ENCODE measurements around the gene GPRIN2. TPM values are rescaled to one million over a fixed set of nuclear protein-coding genes. Genes with fewer than 3 reads are reported as not detected.

The GPRIN2 gene
- polyA plus RNA-seq, 2 donors, result 3.1 to 6.2 TPM

DNA sequence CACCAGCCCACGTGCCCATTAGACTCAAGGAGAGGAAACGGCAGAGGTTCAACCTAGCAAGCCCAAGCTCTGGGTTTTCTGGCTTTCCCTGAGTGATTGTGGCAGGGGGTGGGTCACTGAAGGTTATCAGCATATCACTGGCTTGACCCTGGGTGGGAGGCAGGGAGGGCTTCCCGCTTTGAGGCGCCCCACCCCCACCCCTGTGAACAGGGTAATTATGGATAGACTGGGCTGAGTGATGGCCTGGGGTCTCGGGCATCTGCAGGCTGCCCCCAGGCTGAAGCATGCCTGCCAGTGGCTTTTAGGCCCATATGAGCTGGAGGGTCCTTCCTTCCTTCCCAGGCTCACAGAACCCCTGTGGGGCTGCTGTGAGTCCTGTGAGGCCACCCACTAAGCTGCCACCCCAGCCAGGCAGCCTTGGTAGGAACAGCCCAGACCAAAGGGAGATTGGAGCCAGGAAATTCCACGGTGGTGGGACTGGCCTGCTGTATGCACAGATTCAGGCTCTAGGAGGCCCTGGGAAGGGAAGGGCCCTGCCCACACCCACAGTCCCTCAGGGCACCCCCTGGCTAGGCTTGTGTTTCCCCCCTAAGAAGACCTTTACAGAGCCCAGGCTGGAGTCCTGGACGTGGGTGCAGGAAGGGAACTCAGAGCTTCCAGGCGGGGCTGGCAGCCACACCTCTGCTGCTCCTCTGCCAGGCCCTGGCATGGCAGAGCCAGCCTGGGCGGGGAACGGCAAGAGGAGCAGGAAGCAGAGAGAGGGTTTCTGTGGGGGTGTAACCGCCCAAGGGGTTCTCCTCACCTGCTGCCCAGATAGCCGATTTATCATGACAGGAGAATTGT, 33.1 kb downstream of the GPRIN2 start:
- Histone ChIP-seq H3K4me3 (ENCODE audit: low read depth in 1 of 2, low read length in 2 of 2) (no peak overlapping the region), H3K27ac (ENCODE audit: low read depth in 2 of 2, low read length in 1 of 2) (peak overlapping the region; percentile 81 to 85), H3K4me1 (ENCODE audit: control insufficient read depth in 2 of 2, insufficient read depth in 2 of 2, low read length in 1 of 2) (peaks cover 11 to 19% of the 10 kb centered on the region in 2 donors), H3K9me3 (ENCODE audit: control insufficient read depth in 2 of 2, insufficient read depth in 1 of 2, low read depth in 1 of 2, low read length in 1 of 2) (no peaks in the 10 kb centered on the region), H3K36me3 (ENCODE audit: control insufficient read depth in 2 of 2, insufficient read depth in 2 of 2, low read length in 1 of 2) (no peaks in the 10 kb centered on the region), H3K27me3 (ENCODE audit: control insufficient read depth in 1 of 2, insufficient read depth in 2 of 2, low read length in 2 of 2) (no peaks in the 10 kb centered on the region)
- WGBS, 2 donors, result 44 to 50% methylated on average over 12 of the region's 12 CpGs

DNA sequence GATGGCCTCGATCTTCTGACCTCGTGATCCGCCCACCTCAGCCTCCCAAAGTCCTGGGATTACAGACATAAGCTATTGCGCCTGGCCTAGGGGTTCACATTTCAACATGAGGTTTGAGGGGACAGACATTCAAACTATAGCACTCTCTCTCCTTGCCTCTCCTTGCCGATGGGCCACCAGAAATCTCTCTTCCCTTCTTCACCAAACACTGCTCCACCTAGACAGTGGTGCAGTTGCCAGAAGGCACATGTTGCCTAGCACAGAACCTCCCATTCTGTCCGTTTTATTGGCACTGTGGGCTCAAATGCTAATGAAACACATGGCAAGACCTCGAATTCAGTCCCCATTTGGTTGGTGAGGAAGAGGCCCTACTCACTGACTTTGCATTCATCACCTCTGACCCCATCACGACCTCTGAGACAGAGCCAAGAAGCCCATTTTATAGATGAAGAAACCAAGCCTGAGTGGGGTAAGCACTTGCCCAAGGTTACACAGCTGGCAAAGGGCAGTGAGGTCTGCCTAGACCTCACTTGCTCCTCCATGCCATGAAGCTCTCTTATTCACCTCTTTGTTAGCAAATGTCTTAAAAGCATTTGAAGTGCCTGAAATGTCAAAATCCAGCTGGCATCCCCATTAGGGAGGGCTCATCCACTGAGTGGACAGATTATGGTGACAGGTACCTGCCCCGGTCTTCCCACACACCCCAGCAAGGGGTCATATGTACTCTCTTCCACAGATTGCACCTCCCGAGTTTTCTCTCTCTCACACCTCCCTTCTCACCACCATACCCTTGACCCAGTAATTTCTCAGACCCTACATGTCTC, 34.0 kb downstream of the GPRIN2 start:
- H3K4me3 ChIP-seq (ENCODE audit: low read depth in 1 of 2, low read length in 2 of 2), result no peak overlapping the region
- H3K36me3 ChIP-seq (ENCODE audit: control insufficient read depth in 2 of 2, insufficient read depth in 2 of 2, low read length in 1 of 2), result no peaks in the 10 kb centered on the region
- H3K27me3 ChIP-seq (ENCODE audit: control insufficient read depth in 1 of 2, insufficient read depth in 2 of 2, low read length in 2 of 2), result no peaks in the 10 kb centered on the region
- H3K4me1 ChIP-seq (ENCODE audit: control insufficient read depth in 2 of 2, insufficient read depth in 2 of 2, low read length in 1 of 2), result peaks cover 11 to 19% of the 10 kb centered on the region in 2 donors
- H3K27ac ChIP-seq (ENCODE audit: low read depth in 2 of 2, low read length in 1 of 2), result peak overlapping the region in 1 of 2 donors; percentile 85
- WGBS, 2 donors, result 88 to 89% methylated on average over 10 of the region's 10 CpGs
- H3K9me3 ChIP-seq (ENCODE audit: control insufficient read depth in 2 of 2, insufficient read depth in 1 of 2, low read depth in 1 of 2, low read length in 1 of 2), result no peaks in the 10 kb centered on the region

DNA sequence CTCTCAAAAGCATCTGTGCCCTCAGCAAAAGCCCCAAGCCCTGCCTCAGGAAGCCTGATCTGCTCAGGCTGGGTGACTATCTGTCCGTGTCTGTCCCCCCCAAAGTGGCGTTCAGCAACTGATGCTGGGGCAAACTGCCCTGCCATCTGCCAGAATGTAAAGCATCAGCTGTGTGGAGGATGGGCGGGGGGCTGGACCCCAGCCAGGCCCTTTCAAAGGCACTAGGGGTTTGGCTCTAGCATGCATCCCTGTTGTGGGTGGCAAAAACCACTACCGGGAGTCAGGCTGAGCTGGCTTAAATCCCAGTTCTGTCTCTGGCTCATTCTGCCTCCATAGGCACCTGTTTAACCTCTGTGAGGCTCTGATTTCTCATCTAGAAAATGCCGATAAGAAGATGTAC, 35.5 kb downstream of the GPRIN2 start:
- 39 to 48% methylated on average over 5 of the region's 5 CpGs for WGBS, 2 donors

DNA sequence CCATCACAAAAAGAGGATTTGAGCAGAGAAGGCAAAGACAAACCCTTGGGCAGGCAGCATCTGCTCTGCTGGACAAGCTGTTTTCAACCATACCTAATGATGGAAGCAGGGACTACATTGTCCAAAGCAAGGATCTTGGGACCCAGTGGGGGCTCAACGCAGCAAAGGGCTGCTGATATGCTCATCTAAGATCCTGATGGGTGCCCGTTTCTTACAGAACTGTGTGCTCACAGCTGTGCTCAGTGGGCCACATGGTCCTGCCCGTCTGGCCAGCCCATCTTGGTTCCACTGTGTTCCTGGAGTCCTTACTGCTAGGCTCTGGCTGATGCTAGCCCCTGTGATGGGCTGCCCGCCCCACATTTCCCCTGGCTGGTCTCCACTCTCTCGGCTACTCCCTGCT, 36.1 kb downstream of the GPRIN2 start:
- no peak overlapping the region for H3K4me3 ChIP-seq (ENCODE audit: low read depth in 1 of 2, low read length in 2 of 2)
- 85 to 86% methylated on average over 5 of the region's 5 CpGs for WGBS, 2 donors
- H3K36me3 ChIP-seq (ENCODE audit: control insufficient read depth in 2 of 2, insufficient read depth in 2 of 2, low read length in 1 of 2), result no peaks in the 10 kb centered on the region

More for the DNA sequence above, 35.5 kb downstream of the GPRIN2 start:
- H3K27me3 ChIP-seq (ENCODE audit: control insufficient read depth in 1 of 2, insufficient read depth in 2 of 2, low read length in 2 of 2), result no peaks in the 10 kb centered on the region
- H3K36me3 ChIP-seq (ENCODE audit: control insufficient read depth in 2 of 2, insufficient read depth in 2 of 2, low read length in 1 of 2), result no peaks in the 10 kb centered on the region
- H3K4me1 ChIP-seq (ENCODE audit: control insufficient read depth in 2 of 2, insufficient read depth in 2 of 2, low read length in 1 of 2), result peaks cover 11 to 14% of the 10 kb centered on the region in 2 donors
- H3K27ac ChIP-seq (ENCODE audit: low read depth in 2 of 2, low read length in 1 of 2), result no peak overlapping the region
- H3K9me3 ChIP-seq (ENCODE audit: control insufficient read depth in 2 of 2, insufficient read depth in 1 of 2, low read depth in 1 of 2, low read length in 1 of 2), result no peaks in the 10 kb centered on the region
- H3K4me3 ChIP-seq (ENCODE audit: low read depth in 1 of 2, low read length in 2 of 2), result no peak overlapping the region

DNA sequence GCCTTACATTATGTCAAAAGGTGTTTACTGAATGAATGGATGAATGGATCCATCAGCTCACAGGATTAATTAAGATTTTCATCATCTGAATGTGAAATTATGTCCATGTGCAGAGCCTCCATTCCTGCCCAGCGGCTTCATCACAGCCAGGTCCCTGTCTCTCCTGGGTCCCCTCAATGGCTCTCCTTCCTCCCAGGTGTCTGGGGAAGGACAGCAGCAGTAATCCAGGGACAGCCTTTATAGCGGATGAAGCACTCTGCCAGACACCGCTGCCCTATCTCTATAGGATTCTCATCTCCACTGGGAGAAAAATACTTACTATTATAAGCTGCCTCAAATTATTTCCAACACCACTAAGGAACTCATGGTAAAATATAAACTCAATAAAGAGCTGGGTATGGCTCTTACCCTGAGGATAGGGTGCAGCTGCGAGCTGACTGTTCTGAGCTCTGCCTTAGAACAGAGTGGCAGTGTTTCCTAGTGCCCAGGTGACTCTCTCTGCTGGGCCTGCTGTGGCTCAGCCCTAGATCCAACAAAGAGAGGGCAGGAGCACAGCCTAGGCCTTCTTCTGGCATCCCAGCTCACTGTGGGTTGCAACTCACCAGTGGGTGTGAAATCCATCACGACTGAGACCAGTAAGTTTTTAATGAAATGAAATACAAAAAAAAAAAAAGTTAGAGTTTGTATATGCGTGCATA, 38.3 kb downstream of the GPRIN2 start:
- Histone ChIP-seq H3K4me3 (ENCODE audit: low read depth in 1 of 2, low read length in 2 of 2) (no peak overlapping the region), H3K36me3 (ENCODE audit: control insufficient read depth in 2 of 2, insufficient read depth in 2 of 2, low read length in 1 of 2) (no peaks in the 10 kb centered on the region), H3K27ac (ENCODE audit: low read depth in 2 of 2, low read length in 1 of 2) (no peak overlapping the region), H3K4me1 (ENCODE audit: control insufficient read depth in 2 of 2, insufficient read depth in 2 of 2, low read length in 1 of 2) (peaks cover 7% of the 10 kb centered on the region in 2 donors), H3K27me3 (ENCODE audit: control insufficient read depth in 1 of 2, insufficient read depth in 2 of 2, low read length in 2 of 2) (no peaks in the 10 kb centered on the region), H3K9me3 (ENCODE audit: control insufficient read depth in 2 of 2, insufficient read depth in 1 of 2, low read depth in 1 of 2, low read length in 1 of 2) (no peaks in the 10 kb centered on the region)
- 87 to 88% methylated on average over 6 of the region's 6 CpGs for WGBS, 2 donors

More for the DNA sequence above, 36.1 kb downstream of the GPRIN2 start:
- Histone ChIP-seq H3K27me3 (ENCODE audit: control insufficient read depth in 1 of 2, insufficient read depth in 2 of 2, low read length in 2 of 2) (no peaks in the 10 kb centered on the region), H3K27ac (ENCODE audit: low read depth in 2 of 2, low read length in 1 of 2) (no peak overlapping the region), H3K9me3 (ENCODE audit: control insufficient read depth in 2 of 2, insufficient read depth in 1 of 2, low read depth in 1 of 2, low read length in 1 of 2) (no peaks in the 10 kb centered on the region), H3K4me1 (ENCODE audit: control insufficient read depth in 2 of 2, insufficient read depth in 2 of 2, low read length in 1 of 2) (peaks cover 11 to 13% of the 10 kb centered on the region in 2 donors)

DNA sequence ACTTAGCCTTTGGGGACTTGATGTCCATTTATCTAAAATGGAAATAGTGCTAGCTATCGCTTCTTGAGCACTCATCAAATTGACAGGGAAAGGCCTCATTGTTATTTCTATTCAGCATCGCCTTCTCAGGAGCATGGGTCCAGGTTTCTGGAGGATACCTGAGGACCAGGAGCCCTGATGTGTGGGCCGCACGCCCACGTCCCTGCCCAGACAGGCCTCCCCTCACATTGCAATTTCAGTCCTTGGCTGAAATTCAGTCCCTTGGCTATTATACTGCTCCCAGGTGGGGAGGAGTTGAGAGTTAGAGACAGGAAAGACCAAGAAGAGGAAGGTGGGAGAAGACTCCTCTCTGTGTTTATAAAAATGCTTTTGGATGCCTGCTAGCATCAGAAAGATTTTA, 38.9 kb downstream of the GPRIN2 start:
- no peaks in the 10 kb centered on the region for H3K36me3 ChIP-seq (ENCODE audit: control insufficient read depth in 2 of 2, insufficient read depth in 2 of 2, low read length in 1 of 2)
- no peaks in the 10 kb centered on the region for H3K27me3 ChIP-seq (ENCODE audit: control insufficient read depth in 1 of 2, insufficient read depth in 2 of 2, low read length in 2 of 2)
- H3K4me1 ChIP-seq (ENCODE audit: control insufficient read depth in 2 of 2, insufficient read depth in 2 of 2, low read length in 1 of 2), result peaks cover 3% of the 10 kb centered on the region in 2 donors
- WGBS, 2 donors, result 63 to 82% methylated on average over 5 of the region's 5 CpGs
- H3K9me3 ChIP-seq (ENCODE audit: control insufficient read depth in 2 of 2, insufficient read depth in 1 of 2, low read depth in 1 of 2, low read length in 1 of 2), result no peaks in the 10 kb centered on the region
- no peak overlapping the region for H3K27ac ChIP-seq (ENCODE audit: low read depth in 2 of 2, low read length in 1 of 2)
- no peak overlapping the region for H3K4me3 ChIP-seq (ENCODE audit: low read depth in 1 of 2, low read length in 2 of 2)

DNA sequence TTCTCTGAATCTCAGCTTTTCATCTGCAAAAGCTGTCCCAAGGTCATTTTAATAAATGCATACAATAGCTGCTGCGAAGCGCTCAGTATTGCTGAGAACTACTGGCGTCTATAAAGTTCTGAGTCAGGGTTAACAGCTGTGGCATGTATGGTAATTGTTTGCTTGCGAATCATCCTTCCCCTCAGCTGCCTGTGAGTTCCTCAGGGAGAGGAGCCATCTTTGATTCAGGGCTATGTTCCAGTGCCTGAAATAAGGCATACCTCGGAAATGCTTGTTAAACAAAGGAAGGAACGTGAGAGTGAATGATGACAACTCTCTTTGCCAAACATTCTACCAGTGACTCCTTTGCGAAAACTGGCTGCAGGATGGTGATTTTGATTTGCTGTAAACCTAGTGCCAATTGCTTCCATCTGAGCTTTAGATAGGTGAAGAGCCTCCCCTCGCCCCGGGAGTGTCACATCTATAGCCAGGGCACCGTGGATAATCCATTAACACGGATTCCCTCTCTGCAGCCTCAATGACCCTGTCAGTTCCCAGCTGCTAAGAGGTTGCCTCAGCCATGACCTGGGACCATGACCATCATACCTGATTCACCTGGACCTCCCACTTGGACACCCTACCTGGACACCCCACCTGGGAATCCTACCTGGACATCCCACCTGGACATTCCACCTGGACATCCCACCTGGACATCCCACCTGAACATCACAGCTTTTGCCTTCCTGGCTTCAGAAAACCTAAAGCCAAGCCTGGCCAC, 39.6 kb downstream of the GPRIN2 start:
- 52 to 58% methylated on average over 11 of the region's 11 CpGs for WGBS, 2 donors
- H3K4me3 ChIP-seq (ENCODE audit: low read depth in 1 of 2, low read length in 2 of 2), result no peak overlapping the region
- no peaks in the 10 kb centered on the region for H3K9me3 ChIP-seq (ENCODE audit: control insufficient read depth in 2 of 2, insufficient read depth in 1 of 2, low read depth in 1 of 2, low read length in 1 of 2)

DNA sequence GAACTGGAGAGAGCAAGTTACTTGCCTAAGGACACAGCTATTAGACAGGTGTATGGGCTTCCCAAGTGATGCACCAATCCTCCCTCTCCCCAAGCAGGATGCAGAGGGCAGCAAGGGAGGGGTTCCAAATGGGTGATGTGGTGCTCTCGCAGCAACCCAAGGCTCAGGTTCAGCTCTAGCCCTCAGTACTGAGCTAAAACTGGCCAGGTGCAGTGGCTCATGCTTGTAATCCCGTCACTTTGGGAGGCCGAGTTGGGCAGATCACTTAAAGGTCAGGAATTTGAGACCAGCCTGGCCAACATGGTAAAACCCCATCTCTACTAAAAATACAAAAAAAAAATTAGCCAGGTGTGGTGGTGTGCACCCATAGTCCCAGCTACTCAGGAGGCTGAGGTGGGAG, 40.7 kb downstream of the GPRIN2 start:
- H3K27ac ChIP-seq (ENCODE audit: low read depth in 2 of 2, low read length in 1 of 2), result no peak overlapping the region
- H3K36me3 ChIP-seq (ENCODE audit: control insufficient read depth in 2 of 2, insufficient read depth in 2 of 2, low read length in 1 of 2), result no peaks in the 10 kb centered on the region
- H3K27me3 ChIP-seq (ENCODE audit: control insufficient read depth in 1 of 2, insufficient read depth in 2 of 2, low read length in 2 of 2), result no peaks in the 10 kb centered on the region
- H3K9me3 ChIP-seq (ENCODE audit: control insufficient read depth in 2 of 2, insufficient read depth in 1 of 2, low read depth in 1 of 2, low read length in 1 of 2), result no peaks in the 10 kb centered on the region
- 85 to 88% methylated on average over 3 of the region's 3 CpGs for WGBS, 2 donors
- no peak overlapping the region for H3K4me3 ChIP-seq (ENCODE audit: low read depth in 1 of 2, low read length in 2 of 2)
- H3K4me1 ChIP-seq (ENCODE audit: control insufficient read depth in 2 of 2, insufficient read depth in 2 of 2, low read length in 1 of 2), result peaks cover 0 to 3% of the 10 kb centered on the region in 2 donors

More for the DNA sequence above, 39.6 kb downstream of the GPRIN2 start:
- no peak overlapping the region for H3K27ac ChIP-seq (ENCODE audit: low read depth in 2 of 2, low read length in 1 of 2)
- H3K4me1 ChIP-seq (ENCODE audit: control insufficient read depth in 2 of 2, insufficient read depth in 2 of 2, low read length in 1 of 2), result peaks cover 2 to 3% of the 10 kb centered on the region in 2 donors
- no peaks in the 10 kb centered on the region for H3K36me3 ChIP-seq (ENCODE audit: control insufficient read depth in 2 of 2, insufficient read depth in 2 of 2, low read length in 1 of 2)
- H3K27me3 ChIP-seq (ENCODE audit: control insufficient read depth in 1 of 2, insufficient read depth in 2 of 2, low read length in 2 of 2), result no peaks in the 10 kb centered on the region

DNA sequence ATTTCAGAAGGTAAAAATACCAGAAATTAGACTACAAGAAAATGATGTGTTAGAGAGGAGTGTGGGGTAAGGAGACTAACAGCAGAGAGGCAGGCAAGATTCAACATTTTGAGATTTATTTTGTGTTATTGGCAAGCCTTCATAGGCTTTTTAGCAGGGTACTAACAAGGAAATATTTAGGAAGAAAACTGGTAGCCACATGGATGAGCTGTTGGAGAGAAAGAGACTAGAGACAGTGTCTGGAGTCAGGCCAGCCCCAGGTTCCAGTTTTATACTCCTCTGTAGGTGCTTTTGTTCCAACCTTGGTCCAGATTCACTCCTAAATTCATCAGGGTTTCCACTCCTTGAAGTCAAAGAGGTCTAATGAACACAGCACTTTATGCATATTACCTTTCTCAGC, 41.1 kb downstream of the GPRIN2 start:
- Histone ChIP-seq H3K4me3 (ENCODE audit: low read depth in 1 of 2, low read length in 2 of 2) (no peak overlapping the region), H3K27me3 (ENCODE audit: control insufficient read depth in 1 of 2, insufficient read depth in 2 of 2, low read length in 2 of 2) (no peaks in the 10 kb centered on the region), H3K9me3 (ENCODE audit: control insufficient read depth in 2 of 2, insufficient read depth in 1 of 2, low read depth in 1 of 2, low read length in 1 of 2) (no peaks in the 10 kb centered on the region), H3K36me3 (ENCODE audit: control insufficient read depth in 2 of 2, insufficient read depth in 2 of 2, low read length in 1 of 2) (no peaks in the 10 kb centered on the region), H3K27ac (ENCODE audit: low read depth in 2 of 2, low read length in 1 of 2) (no peak overlapping the region), H3K4me1 (ENCODE audit: control insufficient read depth in 2 of 2, insufficient read depth in 2 of 2, low read length in 1 of 2) (peaks cover 0 to under 1% of the 10 kb centered on the region in 2 donors)
